Calu3 (cell line): ENCODE measurements around the gene PPIB. TPM values are rescaled to one million over a fixed set of nuclear protein-coding genes. Genes with fewer than 3 reads are reported as not detected.

Source experiments
- BruUV-seq: library from RNA; stranded (reverse); fragments of 400-500 nt; replicated peaks from 2 replicates; lab custom pipeline; 2021; lab: Mats Ljungman, UMichigan
- CTCF ChIA-PET: fragments of 300-600 bp; sonication (Branson Sonifier 250); formaldehyde crosslinking; loops from one replicate; lab custom pipeline; 2022; ENCODE audit warnings: antibody characterized with exemption; lab: Charles Lee
- DNase-seq: peaks from one replicate; pipeline ENCODE4 v3.0.0; 2022
- H3K27ac Mint-ChIP-seq: one replicate; pipeline ENCODE4 v1.8.0; 2022; ENCODE audit warnings: mixed read lengths; ENCODE audit not compliant: unreplicated experiment
- H3K27me3 Mint-ChIP-seq: one replicate; pipeline ENCODE4 v1.8.0; 2022; ENCODE audit warnings: mixed read lengths; ENCODE audit not compliant: unreplicated experiment
- H3K36me3 Mint-ChIP-seq: one replicate; pipeline ENCODE4 v1.8.0; 2022; ENCODE audit warnings: mild to moderate bottlenecking, moderate library complexity, mixed read lengths; ENCODE audit not compliant: insufficient read depth, unreplicated experiment
- H3K4me1 Mint-ChIP-seq: one replicate; pipeline ENCODE4 v1.8.0; 2022; ENCODE audit warnings: mild to moderate bottlenecking, low read depth, mixed read lengths; ENCODE audit not compliant: unreplicated experiment
- H3K4me3 Mint-ChIP-seq: one replicate; pipeline ENCODE4 v1.8.0; 2022; ENCODE audit warnings: mild to moderate bottlenecking, low read depth, moderate library complexity, mixed read lengths; ENCODE audit not compliant: unreplicated experiment
- H3K9me3 Mint-ChIP-seq: one replicate; pipeline ENCODE4 v1.8.0; 2022; ENCODE audit warnings: low read depth, mixed read lengths; ENCODE audit not compliant: unreplicated experiment
- CTCF ChIP-seq: fragments of 200-600 bp; IDR thresholded peaks from one replicate; pipeline ENCODE4 v1.8.0; 2022; ENCODE audit warnings: antibody characterized with exemption; ENCODE audit not compliant: unreplicated experiment
- intact Hi-C: fragments of 100-400 bp; cut with micrococcal nuclease; formaldehyde crosslinking; loops from one replicate; pipeline ENCODE4 v1.10.0; 2022; ENCODE audit not compliant: unreplicated experiment
- total RNA-seq: library from RNA; stranded (reverse); gene quantifications from 2 replicates; pipeline ENCODE4 v1.2.3, GENCODE V29; 2022

The PPIB gene
- total RNA-seq, 1 experiment from 2014 or later, result 690 TPM

DNA sequence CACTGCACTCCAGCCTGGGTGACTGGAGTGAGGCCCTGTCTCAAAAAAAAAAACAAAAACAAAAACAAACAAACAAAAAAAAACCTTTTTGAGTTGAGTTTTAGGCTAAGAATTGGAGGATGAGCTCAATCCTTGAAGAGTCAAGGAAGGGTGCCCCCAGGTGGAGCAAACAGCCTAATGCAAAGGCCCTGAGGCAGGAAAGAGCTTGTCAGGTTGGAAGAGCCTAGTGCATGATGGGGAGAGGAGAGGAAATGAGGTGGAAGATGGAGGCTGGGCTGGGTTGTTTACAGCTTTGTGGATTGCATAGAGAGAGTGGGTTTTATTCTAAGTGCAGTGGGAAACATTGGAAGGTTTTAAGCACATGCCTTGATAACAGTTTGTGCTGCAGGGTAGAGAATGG lies 13.4 kb downstream of the PPIB start:
- H3K9me3 Mint-ChIP-seq, result no peaks in the 10 kb centered on the region
- H3K4me1 Mint-ChIP-seq, result peaks cover 20% of the 10 kb centered on the region
- DNase-seq, result no peak
- intact Hi-C loops, result no loop called here
- H3K4me3 Mint-ChIP-seq, result no peak overlapping the region
- no peak for TF ChIP-seq CTCF
- no TSS peak for BruUV-seq
- no peak overlapping the region for H3K27ac Mint-ChIP-seq
- H3K27me3 Mint-ChIP-seq, result peaks cover 13% of the 10 kb centered on the region
- CTCF ChIA-PET, result interaction anchor here (0.5 to 0.9 kb wide), 3 partner anchors 63 to 643 kb away, joined by 3 to 5 read pairs (median 4); no protein-coding TSS in a partner anchor
- peaks cover 52% of the 10 kb centered on the region for H3K36me3 Mint-ChIP-seq

DNA sequence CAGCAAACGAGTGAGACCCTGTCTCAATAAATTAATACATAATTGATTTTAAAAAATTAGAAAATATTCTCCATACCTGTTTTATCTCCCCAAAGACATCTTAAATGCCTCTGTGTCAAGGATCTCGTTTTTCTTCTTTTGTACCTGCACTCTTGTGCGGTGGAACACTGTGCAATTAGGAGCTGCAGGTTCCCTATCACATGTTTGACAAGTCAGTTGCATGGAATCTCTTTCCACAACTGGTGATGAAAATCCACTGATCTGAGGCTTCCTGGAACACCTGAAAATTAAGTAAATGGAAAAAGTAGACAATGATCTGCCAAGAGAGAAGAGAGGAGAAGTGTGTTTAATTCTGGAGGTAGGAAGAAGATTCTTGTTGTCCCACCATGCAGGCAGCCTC lies 14.2 kb downstream of the PPIB start:
- CTCF ChIA-PET, result no interaction called here
- TF ChIP-seq CTCF, result no peak

GRCh38 chr15:64148168-64148567 lies 14.7 kb downstream of the PPIB start:
- intact Hi-C loops, result no loop called here
- H3K27me3 Mint-ChIP-seq, result peaks cover 4% of the 10 kb centered on the region
- no peak overlapping the region for H3K4me3 Mint-ChIP-seq
- no peak for TF ChIP-seq CTCF
- no peak overlapping the region for H3K27ac Mint-ChIP-seq
- no peaks in the 10 kb centered on the region for H3K9me3 Mint-ChIP-seq
- H3K36me3 Mint-ChIP-seq, result peaks cover 43% of the 10 kb centered on the region
- peaks cover 10% of the 10 kb centered on the region for H3K4me1 Mint-ChIP-seq
- no peak for DNase-seq
- no TSS peak for BruUV-seq
- CTCF ChIA-PET, result no interaction called here

More for the DNA sequence above, 14.2 kb downstream of the PPIB start:
- BruUV-seq, result no TSS peak
- no peaks in the 10 kb centered on the region for H3K9me3 Mint-ChIP-seq
- H3K4me3 Mint-ChIP-seq, result no peak overlapping the region
- H3K27ac Mint-ChIP-seq, result no peak overlapping the region
- DNase-seq, result no peak
- H3K27me3 Mint-ChIP-seq, result peaks cover 8% of the 10 kb centered on the region
- H3K36me3 Mint-ChIP-seq, result peaks cover 47% of the 10 kb centered on the region
- H3K4me1 Mint-ChIP-seq, result peaks cover 14% of the 10 kb centered on the region
- intact Hi-C loops, result no loop called here

DNA sequence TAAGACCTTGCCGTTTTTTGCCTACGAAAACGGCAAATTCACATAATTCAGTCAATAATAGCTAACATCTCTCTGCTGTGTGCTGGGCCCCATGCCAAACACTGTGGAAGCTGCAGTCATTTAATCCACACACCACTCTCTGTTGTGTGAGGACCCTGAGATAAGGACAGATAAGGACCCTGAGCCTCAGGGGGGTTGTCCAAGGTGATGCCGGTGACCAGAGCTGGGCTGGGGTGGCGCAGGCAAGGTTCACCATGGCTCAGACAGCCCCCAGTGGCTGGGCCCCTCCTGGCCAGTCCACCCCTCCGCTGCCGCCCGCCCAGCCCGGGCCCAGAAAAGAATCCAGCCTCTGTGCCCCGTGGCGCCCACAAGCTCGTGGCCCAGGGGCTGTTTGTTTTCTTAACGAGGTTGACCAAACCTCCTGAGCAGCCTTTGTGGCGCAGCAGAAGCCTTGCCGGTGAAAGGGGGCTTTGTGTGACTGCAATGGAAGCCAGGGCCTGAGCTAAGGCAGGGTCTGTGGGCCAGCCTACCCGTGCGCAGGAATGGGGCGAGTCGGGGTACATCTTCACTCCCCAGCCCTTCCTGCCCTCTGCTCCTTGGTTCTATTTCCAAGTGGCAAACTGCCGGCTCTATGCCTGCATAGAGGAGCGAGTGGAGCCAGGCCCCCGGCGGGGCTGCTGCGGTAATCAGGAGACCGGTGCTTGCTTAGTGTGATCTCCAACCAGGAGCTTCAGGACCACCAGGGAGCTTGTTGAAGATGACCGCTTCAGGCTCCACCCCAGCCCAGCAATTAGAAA lies 15.7 kb downstream of the PPIB start:
- DNase-seq, result no peak
- Mint-ChIP-seq H3K27me3 (no peaks in the 10 kb centered on the region), H3K36me3 (peaks cover 37% of the 10 kb centered on the region), H3K4me1 (peaks cover 8% of the 10 kb centered on the region), H3K9me3 (no peaks in the 10 kb centered on the region), H3K27ac (no peak overlapping the region), H3K4me3 (no peak overlapping the region)
- TF ChIP-seq CTCF, result no peak
- intact Hi-C loops, result no loop called here
- CTCF ChIA-PET, result interaction anchor here (0.7 kb wide), 1 partner anchor 9 kb away, joined by 3 read pairs; no protein-coding TSS in a partner anchor
- BruUV-seq, result no TSS peak
